CMK (cell line): ENCODE data around the gene KRTAP19-1.
"Not testable (repeated sequence)": the region's sequence is repeated elsewhere in the genome, so short reads cannot be mapped to it uniquely, and the experiment has no call there.

ENCODE experiments used
- DNase-seq: peaks from one replicate; pipeline ENCODE4 v3.0.0-alpha.2; 2010; ENCODE audit warnings: low read depth

The KRTAP19-1 gene

GRCh38 chr21:30480145-30480544 lies at the start of gene KRTAP19-1:
KRTAP19-1 (minus strand) TSS chr21:30480367; CDS start chr21:30480317, 50 bp downstream.
- no peak for DNase-seq

GRCh38 chr21:30518876-30519275 lies 38.7 kb upstream of the KRTAP19-1 start:
- DNase-seq, result no peak

- no peak for DNase-seq
These were observed 35.5 kb upstream of the KRTAP19-1 start for GRCh38 chr21:30515681-30516080.

- not testable (repeated sequence) for DNase-seq
These were observed 25.5 kb upstream of the KRTAP19-1 start for GRCh38 chr21:30505621-30506205.

- no peak for DNase-seq
These were observed 21.9 kb upstream of the KRTAP19-1 start, which contains the start of gene KRTAP19-5 for GRCh38 chr21:30502041-30502440. KRTAP19-5 (minus strand) TSS chr21:30502141; CDS start chr21:30502090, 51 bp downstream.

- no peak for DNase-seq
These were observed 16.9 kb upstream of the KRTAP19-1 start, which contains the start of gene KRTAP19-4 for GRCh38 chr21:30497065-30497464. KRTAP19-4 (minus strand) TSS chr21:30497165; CDS start chr21:30497110, 55 bp downstream.

- no peak for DNase-seq
These were observed 11.8 kb upstream of the KRTAP19-1 start, which contains the start of gene KRTAP19-3 for GRCh38 chr21:30491963-30492428. KRTAP19-3 (minus strand) TSS chr21:30492013; CDS start chr21:30491957, 56 bp downstream.

GRCh38 chr21:30487336-30487735 lies 7.2 kb upstream of the KRTAP19-1 start, which contains the start of gene KRTAP19-2:
KRTAP19-2 (minus strand) TSS chr21:30487436; CDS start chr21:30487348, 88 bp downstream.
- no peak for DNase-seq

- DNase-seq, result no peak
These were observed 6.0 kb upstream of the KRTAP19-1 start for GRCh38 chr21:30486180-30486579.

GRCh38 chr21:30482130-30482529 lies 2.0 kb upstream of the KRTAP19-1 start:
- no peak for DNase-seq

- no peak for DNase-seq
These were observed 908 bp downstream of the KRTAP19-1 start for GRCh38 chr21:30479259-30479658.

- DNase-seq, result no peak
These were observed 2.2 kb downstream of the KRTAP19-1 start for GRCh38 chr21:30478004-30478403.

GRCh38 chr21:30468900-30469714 lies 11.1 kb downstream of the KRTAP19-1 start:
- no peak for DNase-seq

GRCh38 chr21:30463713-30464112 lies 16.5 kb downstream of the KRTAP19-1 start:
- no peak for DNase-seq

GRCh38 chr21:30448514-30448913 lies 31.7 kb downstream of the KRTAP19-1 start:
- no peak for DNase-seq

- DNase-seq, result no peak
These were observed 33.1 kb downstream of the KRTAP19-1 start for GRCh38 chr21:30447056-30447455.

GRCh38 chr21:30444204-30444603 lies 36.0 kb downstream of the KRTAP19-1 start:
- no peak for DNase-seq

GRCh38 chr21:30443226-30443625 lies 36.9 kb downstream of the KRTAP19-1 start:
- no peak for DNase-seq

- DNase-seq, result no peak
These were observed 40.2 kb downstream of the KRTAP19-1 start, which contains the start of gene KRTAP15-1 for GRCh38 chr21:30439975-30440374. KRTAP15-1 (plus strand) TSS chr21:30440275; CDS start chr21:30440328, 53 bp downstream.

GRCh38 chr21:30437010-30437565 lies 43.1 kb downstream of the KRTAP19-1 start:
- no peak for DNase-seq

- DNase-seq, result peak; percentile 31
These were observed 46.0 kb downstream of the KRTAP19-1 start for GRCh38 chr21:30434033-30434631.

- DNase-seq, result no peak
These were observed 50.0 kb downstream of the KRTAP19-1 start, which contains the start of gene KRTAP13-4 for GRCh38 chr21:30430170-30430655. KRTAP13-4 (plus strand) TSS chr21:30430220; CDS start chr21:30430276, 56 bp downstream.
